ENCODE results near the gene PACS2. TPM values are rescaled to one million over a fixed set of nuclear protein-coding genes. Genes with fewer than 3 reads are reported as not detected.

PACS2 gene
- total and polyA plus RNA-seq, 4 donors, result 5.1 to 21.9 (median 9.8) TPM

GRCh38 chr14:105384605-105385321 lies 70.2 kb downstream of the PACS2 start (continued):
- TF ChIP-seq JUND (IDR thresholded peaks at IDR 0.05), result no peak
- no peak for TF ChIP-seq RXRA (IDR thresholded peaks at IDR 0.05)
- no peak for TF ChIP-seq REST (IDR thresholded peaks at IDR 0.05)
- TF ChIP-seq RAD21 (IDR thresholded peaks at IDR 0.05), result no peak
- no peak for TF ChIP-seq YY1 (IDR thresholded peaks at IDR 0.05)
- TF ChIP-seq MAX (IDR thresholded peaks at IDR 0.05), result no peak

- no peaks in the 10 kb centered on the region for H3K27me3 ChIP-seq (ENCODE audit: control insufficient read depth in 4 of 4, insufficient read depth in 4 of 4, low read length in 3 of 4)
- no peaks in the 10 kb centered on the region for H3K9me3 ChIP-seq (ENCODE audit: control insufficient read depth in 4 of 4, low read length in 3 of 4)
- no peak for DNase-seq (ENCODE audit: low spot score)
- no peak overlapping the region for H3K4me3 ChIP-seq (ENCODE audit: low read depth in 1 of 3, low read length in 3 of 3)
- 95% methylated on average over 19 of the region's 19 CpGs for WGBS
- H3K4me1 ChIP-seq (ENCODE audit: control insufficient read depth in 4 of 4, insufficient read depth in 4 of 4, low read length in 3 of 4), result no peaks in the 10 kb centered on the region
- no peak overlapping the region for H3K27ac ChIP-seq (ENCODE audit: low read depth in 1 of 2, low read length in 2 of 2)
- no peak for TF ChIP-seq RAD21 (IDR thresholded peaks at IDR 0.05)
- TF ChIP-seq HNF4A (conservative IDR thresholded peaks at IDR 0.05), result no peak
- no peak for TF ChIP-seq REST (IDR thresholded peaks at IDR 0.05)
- TF ChIP-seq YY1 (IDR thresholded peaks at IDR 0.05), result no peak
- TF ChIP-seq MAX (IDR thresholded peaks at IDR 0.05), result no peak
- H3K9ac ChIP-seq (ENCODE audit: low read depth in 1 of 2, low read length in 2 of 2), result no peak overlapping the region
- peaks cover 0 to 21% (median 5%) of the 10 kb centered on the region in 4 donors for H3K36me3 ChIP-seq (ENCODE audit: control insufficient read depth in 4 of 4, insufficient read depth in 3 of 4, low read depth in 1 of 4, low read length in 3 of 4)
Measured at GRCh38 chr14:105385322-105385637, 70.7 kb downstream of the PACS2 start.

GRCh38 chr14:105385698-105386365 lies 71.3 kb downstream of the PACS2 start:
- peaks cover 0 to 21% (median 5%) of the 10 kb centered on the region in 4 donors for H3K36me3 ChIP-seq (ENCODE audit: control insufficient read depth in 4 of 4, insufficient read depth in 3 of 4, low read depth in 1 of 4, low read length in 3 of 4)
- no peak overlapping the region for H3K27ac ChIP-seq (ENCODE audit: low read depth in 1 of 2, low read length in 2 of 2)
- no peaks in the 10 kb centered on the region for H3K4me1 ChIP-seq (ENCODE audit: control insufficient read depth in 4 of 4, insufficient read depth in 4 of 4, low read length in 3 of 4)
- 91% methylated on average over 22 of the region's 22 CpGs for whole genome bisulfite sequencing
- no peak overlapping the region for H3K9ac ChIP-seq (ENCODE audit: low read depth in 1 of 2, low read length in 2 of 2)
- no peaks in the 10 kb centered on the region for H3K27me3 ChIP-seq (ENCODE audit: control insufficient read depth in 4 of 4, insufficient read depth in 4 of 4, low read length in 3 of 4)
- no peaks in the 10 kb centered on the region for H3K9me3 ChIP-seq (ENCODE audit: control insufficient read depth in 4 of 4, low read length in 3 of 4)
- no peak overlapping the region for H3K4me3 ChIP-seq (ENCODE audit: low read depth in 1 of 3, low read length in 3 of 3)
- DNase-seq (ENCODE audit: low spot score), result no peak
- TF ChIP-seq HNF4A (conservative IDR thresholded peaks at IDR 0.05) (no peak), JUND (IDR thresholded peaks at IDR 0.05) (no peak), ATF3 (IDR thresholded peaks at IDR 0.05) (no peak), ZBTB33 (IDR thresholded peaks at IDR 0.05) (no peak), GABPA (IDR thresholded peaks at IDR 0.05 in 1 of 2, conservative IDR thresholded peaks at IDR 0.05 in 1 of 2) (no peak), REST (IDR thresholded peaks at IDR 0.05) (no peak), SP1 (IDR thresholded peaks at IDR 0.05) (no peak), MAX (IDR thresholded peaks at IDR 0.05) (no peak), HNF4G (IDR thresholded peaks at IDR 0.05) (no peak), RAD21 (IDR thresholded peaks at IDR 0.05) (no peak)
